Measurements from ENCODE around the gene SLC7A14.

The SLC7A14 gene

GRCh38 chr3:170454509-170454908 is 131.4 kb downstream of the SLC7A14 start:
- no peak for DNase-seq (ENCODE audit: low read depth, low spot score)
- Histone ChIP-seq H3K36me3 (ENCODE audit: insufficient read depth, low read length) (no peaks in the 10 kb centered on the region), H3K9me3 (ENCODE audit: low read depth, low read length) (no peaks in the 10 kb centered on the region), H3K9ac (ENCODE audit: insufficient read length) (no peak overlapping the region), H3K27ac (no peak overlapping the region), H3K4me3 (no peak overlapping the region)
- TF ChIP-seq POLR2AphosphoS5 (IDR thresholded peaks at IDR 0.05; ENCODE audit: borderline replicate concordance, low read depth, low read length) (no peak), EZH2 (IDR thresholded peaks at IDR 0.05) (no peak), FOXP2 (optimal IDR thresholded peaks at IDR 0.05; ENCODE audit: control extremely low read depth, extremely low read length, insufficient read depth) (no peak)

- no peak for DNase-seq (ENCODE audit: low read depth, low spot score)
- Histone ChIP-seq H3K9me3 (ENCODE audit: low read depth, low read length) (no peaks in the 10 kb centered on the region), H3K27ac (no peak overlapping the region), H3K9ac (ENCODE audit: insufficient read length) (no peak overlapping the region), H3K36me3 (ENCODE audit: insufficient read depth, low read length) (no peaks in the 10 kb centered on the region), H3K4me3 (no peak overlapping the region)
- TF ChIP-seq POLR2AphosphoS5 (IDR thresholded peaks at IDR 0.05; ENCODE audit: borderline replicate concordance, low read depth, low read length) (no peak), FOXP2 (optimal IDR thresholded peaks at IDR 0.05; ENCODE audit: control extremely low read depth, extremely low read length, insufficient read depth) (no peak), EZH2 (IDR thresholded peaks at IDR 0.05) (no peak)
Measured at GRCh38 chr3:170450039-170450438, 135.8 kb downstream of the SLC7A14 start.

- TF ChIP-seq EZH2 (IDR thresholded peaks at IDR 0.05) = no peak
- no peak for TF ChIP-seq FOXP2 (optimal IDR thresholded peaks at IDR 0.05; ENCODE audit: control extremely low read depth, extremely low read length, insufficient read depth)
- TF ChIP-seq POLR2AphosphoS5 (IDR thresholded peaks at IDR 0.05; ENCODE audit: borderline replicate concordance, low read depth, low read length) = no peak
- H3K36me3 ChIP-seq (ENCODE audit: insufficient read depth, low read length) = no peaks in the 10 kb centered on the region
- no peak overlapping the region for H3K27ac ChIP-seq
- H3K4me3 ChIP-seq = no peak overlapping the region
- no peaks in the 10 kb centered on the region for H3K9me3 ChIP-seq (ENCODE audit: low read depth, low read length)
- no peak overlapping the region for H3K9ac ChIP-seq (ENCODE audit: insufficient read length)
- DNase-seq (ENCODE audit: low read depth, low spot score) = no peak
Measured at GRCh38 chr3:170448584-170448983, 137.3 kb downstream of the SLC7A14 start.

- Histone ChIP-seq H3K27ac (no peak overlapping the region), H3K36me3 (ENCODE audit: insufficient read depth, low read length) (no peaks in the 10 kb centered on the region), H3K9ac (ENCODE audit: insufficient read length) (no peak overlapping the region), H3K9me3 (ENCODE audit: low read depth, low read length) (no peaks in the 10 kb centered on the region), H3K4me3 (no peak overlapping the region)
- TF ChIP-seq EZH2 (IDR thresholded peaks at IDR 0.05) (no peak), POLR2AphosphoS5 (IDR thresholded peaks at IDR 0.05; ENCODE audit: borderline replicate concordance, low read depth, low read length) (no peak), FOXP2 (optimal IDR thresholded peaks at IDR 0.05; ENCODE audit: control extremely low read depth, extremely low read length, insufficient read depth) (no peak)
- no peak for DNase-seq (ENCODE audit: low read depth, low spot score)
Measured at GRCh38 chr3:170443457-170443856, 142.4 kb downstream of the SLC7A14 start.

GRCh38 chr3:170442947-170443346 is 142.9 kb downstream of the SLC7A14 start:
- H3K4me3 ChIP-seq = no peak overlapping the region
- DNase-seq (ENCODE audit: low read depth, low spot score) = no peak
- no peak overlapping the region for H3K9ac ChIP-seq (ENCODE audit: insufficient read length)
- no peak overlapping the region for H3K27ac ChIP-seq
- TF ChIP-seq FOXP2 (optimal IDR thresholded peaks at IDR 0.05; ENCODE audit: control extremely low read depth, extremely low read length, insufficient read depth) (no peak), EZH2 (IDR thresholded peaks at IDR 0.05) (no peak), POLR2AphosphoS5 (IDR thresholded peaks at IDR 0.05; ENCODE audit: borderline replicate concordance, low read depth, low read length) (no peak)
- no peaks in the 10 kb centered on the region for H3K9me3 ChIP-seq (ENCODE audit: low read depth, low read length)
- no peaks in the 10 kb centered on the region for H3K36me3 ChIP-seq (ENCODE audit: insufficient read depth, low read length)

GRCh38 chr3:170441412-170441811 is 144.5 kb downstream of the SLC7A14 start:
- no peak overlapping the region for H3K9ac ChIP-seq (ENCODE audit: insufficient read length)
- H3K4me3 ChIP-seq = no peak overlapping the region
- no peak overlapping the region for H3K27ac ChIP-seq
- no peaks in the 10 kb centered on the region for H3K9me3 ChIP-seq (ENCODE audit: low read depth, low read length)
- H3K36me3 ChIP-seq (ENCODE audit: insufficient read depth, low read length) = no peaks in the 10 kb centered on the region
- no peak for DNase-seq (ENCODE audit: low read depth, low spot score)
- TF ChIP-seq EZH2 (IDR thresholded peaks at IDR 0.05) (no peak), POLR2AphosphoS5 (IDR thresholded peaks at IDR 0.05; ENCODE audit: borderline replicate concordance, low read depth, low read length) (no peak), FOXP2 (optimal IDR thresholded peaks at IDR 0.05; ENCODE audit: control extremely low read depth, extremely low read length, insufficient read depth) (no peak)

GRCh38 chr3:170440344-170440743 is 145.5 kb downstream of the SLC7A14 start:
- H3K9ac ChIP-seq (ENCODE audit: insufficient read length) = no peak overlapping the region
- H3K36me3 ChIP-seq (ENCODE audit: insufficient read depth, low read length) = no peaks in the 10 kb centered on the region
- no peak overlapping the region for H3K27ac ChIP-seq
- no peaks in the 10 kb centered on the region for H3K9me3 ChIP-seq (ENCODE audit: low read depth, low read length)
- no peak for DNase-seq (ENCODE audit: low read depth, low spot score)
- no peak overlapping the region for H3K4me3 ChIP-seq
- TF ChIP-seq EZH2 (IDR thresholded peaks at IDR 0.05) = no peak
- no peak for TF ChIP-seq FOXP2 (optimal IDR thresholded peaks at IDR 0.05; ENCODE audit: control extremely low read depth, extremely low read length, insufficient read depth)
- TF ChIP-seq POLR2AphosphoS5 (IDR thresholded peaks at IDR 0.05; ENCODE audit: borderline replicate concordance, low read depth, low read length) = no peak

- Histone ChIP-seq H3K9me3 (ENCODE audit: low read depth, low read length) (no peaks in the 10 kb centered on the region), H3K36me3 (ENCODE audit: insufficient read depth, low read length) (no peaks in the 10 kb centered on the region), H3K27ac (no peak overlapping the region), H3K4me3 (no peak overlapping the region), H3K9ac (ENCODE audit: insufficient read length) (no peak overlapping the region)
- DNase-seq (ENCODE audit: low read depth, low spot score) = no peak
- TF ChIP-seq POLR2AphosphoS5 (IDR thresholded peaks at IDR 0.05; ENCODE audit: borderline replicate concordance, low read depth, low read length) (no peak), EZH2 (IDR thresholded peaks at IDR 0.05) (no peak), FOXP2 (optimal IDR thresholded peaks at IDR 0.05; ENCODE audit: control extremely low read depth, extremely low read length, insufficient read depth) (no peak)
Measured at GRCh38 chr3:170438836-170439235, 147.0 kb downstream of the SLC7A14 start.

GRCh38 chr3:170437696-170438407 is 148.0 kb downstream of the SLC7A14 start:
- Histone ChIP-seq H3K9me3 (ENCODE audit: low read depth, low read length) (no peaks in the 10 kb centered on the region), H3K4me3 (no peak overlapping the region), H3K9ac (ENCODE audit: insufficient read length) (no peak overlapping the region), H3K27ac (no peak overlapping the region), H3K36me3 (ENCODE audit: insufficient read depth, low read length) (no peaks in the 10 kb centered on the region)
- DNase-seq (ENCODE audit: low read depth, low spot score) = no peak
- TF ChIP-seq EZH2 (IDR thresholded peaks at IDR 0.05) (no peak), FOXP2 (optimal IDR thresholded peaks at IDR 0.05; ENCODE audit: control extremely low read depth, extremely low read length, insufficient read depth) (no peak), POLR2AphosphoS5 (IDR thresholded peaks at IDR 0.05; ENCODE audit: borderline replicate concordance, low read depth, low read length) (no peak)
